Transverse colon (tissue), 4 donors: ENCODE data around the gene ZC3H8. TPM values are rescaled to one million over a fixed set of nuclear protein-coding genes. Genes with fewer than 3 reads are reported as not detected.
"Not testable (repeated sequence)": the region's sequence is repeated elsewhere in the genome, so short reads cannot be mapped to it uniquely, and the experiment has no call there.

ENCODE experiments used
- DNase-seq: peaks from one replicate; pipeline ENCODE4 v3.0.0-alpha.2; 2019
- H3K27ac ChIP-seq, 4 donors: fragments of 200-600 bp; sonication (generic); 2 replicates each; pipeline ENCODE4 v1.5.1; 2016 to 2018; ENCODE audit warnings: inconsistent platforms in 4 of 4
- H3K27me3 ChIP-seq: fragments of 200-600 bp; sonication (generic); 2 replicates; pipeline ENCODE4 v1.5.1; 2017; ENCODE audit warnings: inconsistent platforms
- H3K36me3 ChIP-seq, 4 donors: fragments of 200-600 bp; sonication (generic); 2 replicates each; pipeline ENCODE4 v1.5.1; 2017 to 2019; ENCODE audit warnings: inconsistent platforms in 4 of 4
- H3K4me1 ChIP-seq, 4 donors: fragments of 200-600 bp; sonication (generic); 2 replicates each; pipeline ENCODE4 v1.5.1; 2017 to 2020; ENCODE audit warnings: inconsistent platforms in 4 of 4
- H3K4me3 ChIP-seq, 4 donors: fragments of 200-600 bp; sonication (generic); 1 replicate in 1 of 4; 2 replicates in 3 of 4; pipeline versions ENCODE4 v1.5.1 to v1.6.1; 2017 to 2019; ENCODE audit warnings: inconsistent platforms in 4 of 4
- H3K9me3 ChIP-seq, 2 donors: fragments of 200-600 bp; sonication (generic); 2 replicates each; pipeline ENCODE4 v1.5.1; 2017 to 2019; ENCODE audit warnings: inconsistent platforms in 2 of 2
- EP300 ChIP-seq: sonication (generic); formaldehyde crosslinking; IDR thresholded peaks from one replicate; pipeline ENCODE4 v1.6.1; 2017; ENCODE audit warnings: antibody characterized with exemption, low read depth
- POLR2A ChIP-seq: fragments of 450-650 bp; IDR thresholded peaks from one replicate; pipeline ENCODE4 v1.6.1; 2016; ENCODE audit warnings: antibody characterized with exemption, mild to moderate bottlenecking, moderate library complexity
- POLR2AphosphoS5 ChIP-seq, 3 donors: sonication (generic); formaldehyde crosslinking; IDR thresholded peaks; one replicate each; pipeline ENCODE4 v1.6.1; 2016; ENCODE audit warnings: antibody characterized with exemption in 3 of 3
- WGBS, 2 donors: methylation state at CpG; one replicate each; pipeline ENCODE4 v1.1.5; 2018; ENCODE audit warnings: low coverage in 1 of 2; 5-methylcytosine and 5-hydroxymethylcytosine counted together
- in situ Hi-C, 4 donors: fragments of 200-750 bp; cut with MboI; loops; one replicate each; pipeline versions ENCODE4 v1.15.0 to v1.15.1; 2017; ENCODE audit warnings: low sequenced_read_pairs in 3 of 4, low pct_ligation_motif_present in 1 of 4, low pct_unique_long_range_greater_than_20kb in 1 of 4
- intact Hi-C: fragments of 100-400 bp; cut with DNase I; formaldehyde crosslinking; loops from one replicate; pipeline ENCODE4 v1.15.1; 2023; ENCODE audit warnings: low total_unique reads
- total RNA-seq, 4 donors: library from RNA; depleted of rRNA; stranded (reverse); fragments of >200 nt; gene quantifications; one replicate each; pipeline ENCODE4 v1.1.0, GENCODE V29; 2016
- TF ChIP-seq, protein P1 (sequence below), 5 experiments: fragments of 200-600 bp in 3 of 5; fragments of 450-650 bp in 2 of 5; sonication (generic) in 3 of 5; IDR thresholded peaks; 1 replicate in 2 of 5; 2 replicates in 3 of 5; pipeline ENCODE4 v1.5.1; 2016 to 2017; ENCODE audit warnings: antibody characterized with exemption in 5 of 5, inconsistent platforms in 3 of 5, mild to moderate bottlenecking in 2 of 5, moderate library complexity in 1 of 5

ZC3H8 gene
- total RNA-seq, 4 donors from 2014 or later = 1.6 to 83.2 (median 12.1) TPM

GRCh38 chr2:112220186-112220585 is 34.7 kb downstream of the ZC3H8 start:
- intact Hi-C loops = no loop called here
- WGBS, 2 donors = 90 to 97% methylated on average over 3 of the region's 3 CpGs
- no peak overlapping the region for H3K27ac ChIP-seq
- no peaks in the 10 kb centered on the region for H3K27me3 ChIP-seq
- TF ChIP-seq, protein P1, sequence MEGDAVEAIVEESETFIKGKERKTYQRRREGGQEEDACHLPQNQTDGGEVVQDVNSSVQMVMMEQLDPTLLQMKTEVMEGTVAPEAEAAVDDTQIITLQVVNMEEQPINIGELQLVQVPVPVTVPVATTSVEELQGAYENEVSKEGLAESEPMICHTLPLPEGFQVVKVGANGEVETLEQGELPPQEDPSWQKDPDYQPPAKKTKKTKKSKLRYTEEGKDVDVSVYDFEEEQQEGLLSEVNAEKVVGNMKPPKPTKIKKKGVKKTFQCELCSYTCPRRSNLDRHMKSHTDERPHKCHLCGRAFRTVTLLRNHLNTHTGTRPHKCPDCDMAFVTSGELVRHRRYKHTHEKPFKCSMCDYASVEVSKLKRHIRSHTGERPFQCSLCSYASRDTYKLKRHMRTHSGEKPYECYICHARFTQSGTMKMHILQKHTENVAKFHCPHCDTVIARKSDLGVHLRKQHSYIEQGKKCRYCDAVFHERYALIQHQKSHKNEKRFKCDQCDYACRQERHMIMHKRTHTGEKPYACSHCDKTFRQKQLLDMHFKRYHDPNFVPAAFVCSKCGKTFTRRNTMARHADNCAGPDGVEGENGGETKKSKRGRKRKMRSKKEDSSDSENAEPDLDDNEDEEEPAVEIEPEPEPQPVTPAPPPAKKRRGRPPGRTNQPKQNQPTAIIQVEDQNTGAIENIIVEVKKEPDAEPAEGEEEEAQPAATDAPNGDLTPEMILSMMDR (IDR thresholded peaks at IDR 0.05) = no peak
- TF ChIP-seq EP300 (no peak), POLR2AphosphoS5 (IDR thresholded peaks at IDR 0.05) (no peak), POLR2A (no peak)
- H3K9me3 ChIP-seq = peaks cover 0 to 5% of the 10 kb centered on the region in 2 donors
- no peak for DNase-seq
- H3K4me3 ChIP-seq = no peak overlapping the region
- peaks cover 0 to 10% (median 0%) of the 10 kb centered on the region in 4 donors for H3K36me3 ChIP-seq
- no peaks in the 10 kb centered on the region for H3K4me1 ChIP-seq
- in situ Hi-C loops = no loop called here

DNA sequence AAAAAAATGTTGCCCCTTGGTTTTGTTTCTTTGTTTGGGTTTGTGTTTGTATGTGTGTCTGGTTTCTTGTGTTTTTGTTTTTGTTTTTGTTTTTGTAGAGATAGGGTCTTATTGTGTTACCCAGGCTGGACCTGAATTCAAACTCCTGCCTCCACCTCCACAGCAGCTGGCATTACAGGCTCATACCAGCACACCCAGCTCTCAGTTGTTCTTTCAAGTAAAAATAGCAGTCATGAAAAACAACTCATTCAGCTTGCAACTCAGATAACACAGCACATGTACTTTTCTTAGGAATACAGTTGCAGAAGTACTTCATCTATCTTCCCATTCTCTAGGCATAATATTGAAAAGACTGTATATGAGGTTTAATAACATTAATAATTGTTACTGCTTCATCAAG is 37.0 kb downstream of the ZC3H8 start:
- TF ChIP-seq, protein P1 (IDR thresholded peaks at IDR 0.05) = no peak
- TF ChIP-seq POLR2AphosphoS5 (IDR thresholded peaks at IDR 0.05) = no peak
- TF ChIP-seq EP300 = no peak
- no peak for TF ChIP-seq POLR2A
- no peaks in the 10 kb centered on the region for H3K27me3 ChIP-seq
- H3K4me1 ChIP-seq = no peaks in the 10 kb centered on the region
- no peak overlapping the region for H3K4me3 ChIP-seq
- H3K27ac ChIP-seq = no peak overlapping the region
- H3K9me3 ChIP-seq = peaks cover 0 to 5% of the 10 kb centered on the region in 2 donors
- no peak for DNase-seq
- intact Hi-C loops (no loop called here), in situ Hi-C loops (no loop called here)
- H3K36me3 ChIP-seq = peaks cover 0 to 24% (median 0%) of the 10 kb centered on the region in 4 donors

DNA sequence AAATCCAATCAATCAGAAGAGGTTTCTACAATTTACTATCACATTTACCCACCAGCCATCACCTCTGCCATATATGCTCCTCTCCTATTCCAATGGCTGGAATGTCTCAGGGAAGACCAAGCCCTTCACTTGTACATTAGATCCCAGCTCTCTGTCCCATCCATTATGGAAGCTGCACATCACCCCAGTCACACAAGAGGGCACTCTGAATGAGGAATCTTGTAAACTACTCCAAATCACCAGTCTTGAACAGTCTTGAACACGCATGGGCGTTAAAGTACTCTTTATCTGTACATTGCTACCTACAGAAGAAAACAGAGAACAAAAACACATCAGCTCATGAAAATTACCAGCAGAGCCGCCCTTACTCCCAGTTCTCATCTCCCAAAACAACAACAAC is 38.7 kb downstream of the ZC3H8 start:
- H3K9me3 ChIP-seq = peaks cover 0 to 5% of the 10 kb centered on the region in 2 donors
- no peaks in the 10 kb centered on the region for H3K4me1 ChIP-seq
- no peak for DNase-seq
- H3K27ac ChIP-seq = no peak overlapping the region
- peaks cover 0 to 15% (median 0%) of the 10 kb centered on the region in 4 donors for H3K36me3 ChIP-seq
- H3K4me3 ChIP-seq = no peak overlapping the region
- in situ Hi-C loops (no loop called here), intact Hi-C loops (no loop called here)
- no peaks in the 10 kb centered on the region for H3K27me3 ChIP-seq
- TF ChIP-seq EP300 (no peak), POLR2AphosphoS5 (IDR thresholded peaks at IDR 0.05) (no peak), POLR2A (no peak)
- TF ChIP-seq, protein P1 (IDR thresholded peaks at IDR 0.05) = no peak
- WGBS, 2 donors = 95 to 97% methylated on average over 3 of the region's 3 CpGs

DNA sequence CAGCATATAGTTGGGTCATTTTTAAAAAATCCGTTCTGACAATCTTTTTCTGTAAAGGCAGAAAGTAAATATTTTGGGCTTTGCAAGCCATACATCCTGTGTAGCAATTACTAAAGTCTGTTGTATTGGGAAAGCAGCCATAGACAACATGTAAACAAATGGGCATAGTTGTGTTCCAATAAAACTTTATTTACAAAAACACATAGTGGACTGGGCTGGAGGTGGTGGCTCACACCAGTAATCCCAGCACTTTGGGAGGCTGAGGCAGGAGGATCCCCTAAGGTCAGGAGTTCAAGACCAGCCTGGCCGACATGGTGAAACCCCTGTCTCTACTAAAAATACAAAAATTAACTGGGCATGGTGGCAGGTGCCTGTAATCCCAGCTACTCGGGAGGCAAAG is 46.9 kb downstream of the ZC3H8 start:
- in situ Hi-C loops, H3K4me3 ChIP-seq, H3K36me3 ChIP-seq, H3K27me3 ChIP-seq, H3K27ac ChIP-seq, H3K4me1 ChIP-seq, DNase-seq, intact Hi-C loops: not testable (repeated sequence)
- peaks cover 22 to 23% of the 10 kb centered on the region in 2 donors for H3K9me3 ChIP-seq
- 82 to 93% methylated on average over 3 of the region's 3 CpGs for WGBS, 2 donors

DNA sequence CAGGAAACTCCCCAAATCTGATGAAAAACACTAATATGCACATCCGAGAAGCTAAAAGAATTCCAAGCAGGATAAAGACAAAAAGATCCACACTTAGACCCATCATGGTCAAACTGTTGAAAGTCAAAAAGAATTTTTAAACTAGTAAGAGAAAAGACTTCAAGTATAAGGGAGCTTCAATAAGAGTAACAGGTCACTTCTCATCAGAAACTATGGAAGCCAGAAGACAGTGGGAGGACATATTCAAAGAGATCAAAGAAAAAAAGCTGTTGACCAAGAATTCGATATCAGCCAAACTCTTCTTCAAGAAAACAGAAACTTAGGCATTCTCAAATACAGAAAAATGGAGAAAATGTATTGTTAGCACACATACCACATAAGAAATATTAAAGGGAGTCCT is 50.4 kb downstream of the ZC3H8 start:
- H3K4me3 ChIP-seq = no peak overlapping the region
- no peaks in the 10 kb centered on the region for H3K4me1 ChIP-seq
- no peak for DNase-seq
- 87 to 91% methylated on average over 2 of the region's 2 CpGs for WGBS, 2 donors
- H3K36me3 ChIP-seq = no peaks in the 10 kb centered on the region
- peaks cover 23% of the 10 kb centered on the region in 2 donors for H3K9me3 ChIP-seq
- intact Hi-C loops = no loop called here
- no peak overlapping the region for H3K27ac ChIP-seq
- H3K27me3 ChIP-seq = no peaks in the 10 kb centered on the region
- TF ChIP-seq POLR2AphosphoS5 (IDR thresholded peaks at IDR 0.05) = no peak
- no peak for TF ChIP-seq EP300
- TF ChIP-seq, protein P1 (IDR thresholded peaks at IDR 0.05) = no peak
- no peak for TF ChIP-seq POLR2A
- in situ Hi-C loops = no loop called here
